IMR-90 (cell line): ENCODE results near the gene TSSK3. TPM values are rescaled to one million over a fixed set of nuclear protein-coding genes. Genes with fewer than 3 reads are reported as not detected.

ENCODE experiments used
- ATAC-seq: fragments of 200-7000 bp; cut with Tn5 transposase; 2 replicates; pipeline ENCODE4 v1.9.1; 2020; ENCODE audit warnings: low read depth, mild to moderate bottlenecking, moderate library complexity
- BruUV-seq: library from RNA; stranded (reverse); fragments of 400-500 nt; replicated peaks from 2 replicates; lab custom pipeline; 2021; lab: Mats Ljungman, UMichigan
- CTCF ChIA-PET: fragments of 300-600 bp; formaldehyde crosslinking; extraction: SDS; loops from one replicate; lab custom pipeline; 2021; ENCODE audit warnings: antibody characterized with exemption; lab: Yijun Ruan, JAX
- POLR2A ChIA-PET: fragments of 300-600 bp; sonication (Branson Sonifier 250); formaldehyde crosslinking; loops from one replicate; lab custom pipeline; 2022; ENCODE audit warnings: antibody characterized with exemption; ENCODE audit not compliant: unreplicated experiment; lab: Charles Lee
- DNase-seq: peaks from one replicate; pipeline ENCODE4 v3.0.0; 2013
- H2AFZ ChIP-seq: replicated peaks from 2 replicates; pipeline ENCODE3; 2013; ENCODE audit warnings: low read length, mild to moderate bottlenecking; ENCODE audit not compliant: poor library complexity
- H2AK5ac ChIP-seq: 2 replicates; pipeline ENCODE4 v1.6.1; 2013; ENCODE audit warnings: low read depth, low read length, inconsistent platforms
- H2AK9ac ChIP-seq: replicated peaks from 2 replicates; pipeline ENCODE3; 2013; ENCODE audit warnings: mild to moderate bottlenecking, low read depth, low read length, moderate library complexity; ENCODE audit not compliant: poor library complexity
- H2BK120ac ChIP-seq: 2 replicates; pipeline ENCODE4 v1.6.1; 2013; ENCODE audit warnings: low read depth, low read length, inconsistent platforms
- H2BK15ac ChIP-seq: 3 replicates; pipeline ENCODE4 v1.6.1; 2013; ENCODE audit warnings: low read depth, low read length, inconsistent platforms
- H2BK20ac ChIP-seq: 2 replicates; pipeline ENCODE4 v1.6.1; 2013; ENCODE audit warnings: low read depth, mild to moderate bottlenecking, inconsistent platforms, low read length, moderate library complexity
- H2BK5ac ChIP-seq: 2 replicates; pipeline ENCODE4 v1.6.1; 2013; ENCODE audit warnings: mild to moderate bottlenecking, low read depth, low read length, inconsistent platforms; ENCODE audit not compliant: poor library complexity, severe bottlenecking
- H3K14ac ChIP-seq: replicated peaks from 2 replicates; pipeline ENCODE4 v1.6.1; 2013; ENCODE audit warnings: low read depth, low read length, inconsistent platforms
- H3K18ac ChIP-seq: 2 replicates; pipeline ENCODE4 v1.6.1; 2013; ENCODE audit warnings: low read depth, low read length, control low read depth
- H3K23ac ChIP-seq: 2 replicates; pipeline ENCODE4 v1.6.1; 2013; ENCODE audit warnings: low read depth, low read length, inconsistent platforms
- H3K27ac ChIP-seq: 2 replicates; pipeline ENCODE4 v1.5.1; 2013; ENCODE audit warnings: mild to moderate bottlenecking, control low read depth, low read length; ENCODE audit not compliant: insufficient read depth
- H3K27me3 ChIP-seq: 2 replicates; pipeline ENCODE4 v1.6.1; 2013; ENCODE audit warnings: low read length; ENCODE audit not compliant: control insufficient read depth, insufficient read depth
- H3K36me3 ChIP-seq: 2 replicates; pipeline ENCODE4 v1.6.1; 2013; ENCODE audit warnings: low read length, mixed read lengths; ENCODE audit not compliant: control insufficient read depth, insufficient read depth
- H3K4ac ChIP-seq: 2 replicates; pipeline ENCODE4 v1.6.1; 2013; ENCODE audit warnings: low read depth, low read length, inconsistent platforms
- H3K4me1 ChIP-seq: 2 replicates; pipeline ENCODE4 v1.6.1; 2013; ENCODE audit warnings: low read length, mixed read lengths; ENCODE audit not compliant: control insufficient read depth, insufficient read depth
- H3K4me2 ChIP-seq: 2 replicates; pipeline ENCODE4 v1.6.1; 2013; ENCODE audit warnings: low read depth, mild to moderate bottlenecking, control low read depth, low read length, moderate library complexity
- H3K4me3 ChIP-seq: 2 replicates; pipeline ENCODE4 v1.5.1; 2013; ENCODE audit warnings: low read depth, mild to moderate bottlenecking, control low read depth, low read length, moderate library complexity; ENCODE audit not compliant: insufficient read depth
- H3K56ac ChIP-seq: 2 replicates; pipeline ENCODE4 v1.6.1; 2013; ENCODE audit warnings: low read length, inconsistent platforms; ENCODE audit not compliant: insufficient read depth; ENCODE audit errors: extremely low read depth
- H3K79me1 ChIP-seq, 2 experiments: 2 replicates each; pipeline ENCODE4 v1.6.1; 2013; ENCODE audit warnings: low read length in 2 of 2, inconsistent platforms in 1 of 2, low read depth in 1 of 2
- H3K9ac ChIP-seq: 2 replicates; pipeline ENCODE4 v1.6.1; 2013; ENCODE audit warnings: low read depth, low read length, control low read depth
- H3K9me1 ChIP-seq: 2 replicates; pipeline ENCODE4 v1.6.1; 2013; ENCODE audit warnings: low read length, inconsistent platforms; ENCODE audit not compliant: insufficient read depth
- H3K9me3 ChIP-seq: 2 replicates; pipeline ENCODE4 v1.6.1; 2013; ENCODE audit warnings: low read length; ENCODE audit not compliant: control insufficient read depth, insufficient read depth
- H4K20me1 ChIP-seq: 2 replicates; pipeline ENCODE4 v1.6.1; 2013; ENCODE audit warnings: low read length, inconsistent platforms; ENCODE audit not compliant: insufficient read depth
- H4K5ac ChIP-seq: 2 replicates; pipeline ENCODE4 v1.6.1; 2013; ENCODE audit warnings: mild to moderate bottlenecking, low read depth, low read length, control low read depth
- H4K8ac ChIP-seq, 2 experiments: 2 replicates each; pipeline ENCODE4 v1.6.1; 2013; ENCODE audit warnings: low read depth in 2 of 2, low read length in 2 of 2, control low read depth in 1 of 2, inconsistent platforms in 1 of 2
- H4K91ac ChIP-seq: 2 replicates; pipeline ENCODE4 v1.6.1; 2013; ENCODE audit warnings: low read depth, low read length, inconsistent platforms; ENCODE audit not compliant: insufficient read depth
- CEBPB ChIP-seq: IDR thresholded peaks from 2 replicates; pipeline ENCODE4 v1.6.1; 2012; ENCODE audit warnings: low read depth, low read length, improper control_type of control experiment
- POLR2A ChIP-seq: IDR thresholded peaks from 2 replicates; pipeline ENCODE4 v1.6.1; 2012; ENCODE audit warnings: mild to moderate bottlenecking, low read depth, low read length
- RAD21 ChIP-seq: IDR thresholded peaks from 2 replicates; pipeline ENCODE4 v1.6.1; 2012; ENCODE audit warnings: low read length, improper control_type of control experiment
- RCOR1 ChIP-seq: IDR thresholded peaks from 2 replicates; pipeline ENCODE4 v1.6.1; 2012; ENCODE audit warnings: mild to moderate bottlenecking, low read length, improper control_type of control experiment; ENCODE audit not compliant: insufficient replicate concordance
- WGBS, 2 experiments: methylation state at CpG; one replicate each; pipeline versions ENCODE4 v1.1.5 to v1.1.7; 2013; ENCODE audit warnings: missing lambda C conversion rate in 2 of 2; ENCODE audit not compliant: insufficient read length in 1 of 2; ENCODE audit errors: extremely low coverage in 2 of 2; 5-methylcytosine and 5-hydroxymethylcytosine counted together
- dilution Hi-C: fragments of 300-500 bp; cut with HindIII; formaldehyde crosslinking; loops from one replicate; pipeline ENCODE4 v1.14.3; 2018; ENCODE audit warnings: low sequenced_read_pairs; ENCODE audit not compliant: unreplicated experiment
- in situ Hi-C: fragments of 300-500 bp; cut with MboI; formaldehyde crosslinking; loops from 3 replicates; pipeline ENCODE4 v1.14.3; 2019; ENCODE audit warnings: low sequenced_read_pairs, inconsistent platforms, mixed read lengths
- intact Hi-C: fragments of 100-400 bp; cut with micrococcal nuclease; formaldehyde crosslinking; loops from 2 replicates; pipeline ENCODE4 v1.10.0; 2022
- polyA plus RNA-seq, 3 experiments: library from polyadenylated mRNA; depleted of rRNA; stranded (reverse); fragments of >200 nt; gene quantifications; 2 replicates each; pipeline ENCODE4 v1.2.3, GENCODE V29; 2012; ENCODE audit warnings: low replicate concordance in 1 of 3
- total RNA-seq: library from RNA; depleted of rRNA; stranded (reverse); fragments of >200 nt; gene quantifications from 2 replicates; pipeline ENCODE4 v1.2.3, GENCODE V29; 2012
- TF ChIP-seq, protein P1 (sequence below): fragments of 150-350 bp; IDR thresholded peaks from 2 replicates; pipeline ENCODE4 v1.6.1; 2016; ENCODE audit warnings: low read depth, mild to moderate bottlenecking, low read length, moderate library complexity, borderline replicate concordance

TSSK3 gene
- total and polyA plus RNA-seq, 2 of the 4 experiments (the other 2 are of a cell fraction): 0.96 TPM; not detected in 1

DNA sequence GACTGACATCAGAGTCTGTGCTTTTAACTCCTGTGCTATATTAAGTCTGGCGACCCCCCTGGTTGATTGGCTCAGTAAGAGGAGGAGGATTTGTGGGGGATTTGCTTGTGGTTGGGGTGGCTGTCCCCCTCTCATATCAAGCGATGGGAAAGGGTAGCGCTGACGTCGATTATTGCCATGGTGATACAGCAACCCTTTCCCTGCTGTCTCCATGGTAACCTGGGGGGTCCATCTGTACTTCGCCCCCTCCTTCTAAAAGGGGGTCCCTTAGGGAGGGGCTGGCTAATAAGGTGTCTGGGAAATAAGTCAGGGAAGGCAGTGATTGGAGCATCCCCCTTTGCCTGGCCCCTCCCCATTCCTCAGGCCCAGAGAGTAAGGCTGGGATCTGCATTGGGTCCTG is 4.7 kb upstream of the TSSK3 start:
- in situ Hi-C loops: no loop called here
- TF ChIP-seq RAD21 (no peak), RCOR1 (no peak), POLR2A (no peak), CEBPB (no peak)
- TF ChIP-seq, protein P1, sequence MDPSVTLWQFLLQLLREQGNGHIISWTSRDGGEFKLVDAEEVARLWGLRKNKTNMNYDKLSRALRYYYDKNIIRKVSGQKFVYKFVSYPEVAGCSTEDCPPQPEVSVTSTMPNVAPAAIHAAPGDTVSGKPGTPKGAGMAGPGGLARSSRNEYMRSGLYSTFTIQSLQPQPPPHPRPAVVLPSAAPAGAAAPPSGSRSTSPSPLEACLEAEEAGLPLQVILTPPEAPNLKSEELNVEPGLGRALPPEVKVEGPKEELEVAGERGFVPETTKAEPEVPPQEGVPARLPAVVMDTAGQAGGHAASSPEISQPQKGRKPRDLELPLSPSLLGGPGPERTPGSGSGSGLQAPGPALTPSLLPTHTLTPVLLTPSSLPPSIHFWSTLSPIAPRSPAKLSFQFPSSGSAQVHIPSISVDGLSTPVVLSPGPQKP: no peak
- Histone ChIP-seq H3K4me2 (no peak overlapping the region), H3K27me3 (no peaks in the 10 kb centered on the region), H3K9ac (no peak overlapping the region), H2BK5ac (no peak overlapping the region), H4K8ac (no peak overlapping the region), H2BK120ac (no peak overlapping the region), H3K18ac (no peak overlapping the region), H2AK5ac (no peak overlapping the region), H3K9me3 (no peaks in the 10 kb centered on the region), H3K23ac (no peak overlapping the region), H2BK15ac (no peak overlapping the region), H3K4ac (no peak overlapping the region), H3K56ac (no peak overlapping the region), H4K5ac (no peak overlapping the region), H4K91ac (no peak overlapping the region), H3K79me1 (peaks cover 3 to 11% of the 10 kb centered on the region in 2 experiments; a peak in 3 of 4 replicates), H3K4me1 (peaks cover 14% of the 10 kb centered on the region), H2AFZ (no peak overlapping the region), H3K9me1 (peaks cover 18% of the 10 kb centered on the region), H2AK9ac (no peak overlapping the region), H4K20me1 (no peaks in the 10 kb centered on the region; the same call in 1 of the 2 replicates), H3K27ac (no peak overlapping the region), H3K14ac (no peak overlapping the region), H3K4me3 (no peak overlapping the region), H2BK20ac (no peak overlapping the region), H3K36me3 (peaks cover 6% of the 10 kb centered on the region; the same call in 1 of the 2 replicates)
- no CpG with 5 or more reads among the region's 6 CpGs for WGBS, 2 experiments
- CTCF ChIA-PET: no interaction called here
- no peak for DNase-seq
- dilution Hi-C loops: no loop called here
- POLR2A ChIA-PET: no interaction called here
- BruUV-seq: no TSS peak
- ATAC-seq: no peak
- intact Hi-C loops: no loop called here
